Activated CD8-positive, alpha-beta memory T cell treated with anti-CD3 and anti-CD28 coated beads for 24 hours (primary cell): Measurements from ENCODE around the gene DBP.

Source experiments
- DNase-seq: peaks from one replicate; pipeline ENCODE4 v3.0.0-alpha.2; 2020

Gene DBP

GRCh38 chr19:48627201-48627864 is 9.8 kb downstream of the DBP start:
- DNase-seq, result peak; percentile 68

DNA sequence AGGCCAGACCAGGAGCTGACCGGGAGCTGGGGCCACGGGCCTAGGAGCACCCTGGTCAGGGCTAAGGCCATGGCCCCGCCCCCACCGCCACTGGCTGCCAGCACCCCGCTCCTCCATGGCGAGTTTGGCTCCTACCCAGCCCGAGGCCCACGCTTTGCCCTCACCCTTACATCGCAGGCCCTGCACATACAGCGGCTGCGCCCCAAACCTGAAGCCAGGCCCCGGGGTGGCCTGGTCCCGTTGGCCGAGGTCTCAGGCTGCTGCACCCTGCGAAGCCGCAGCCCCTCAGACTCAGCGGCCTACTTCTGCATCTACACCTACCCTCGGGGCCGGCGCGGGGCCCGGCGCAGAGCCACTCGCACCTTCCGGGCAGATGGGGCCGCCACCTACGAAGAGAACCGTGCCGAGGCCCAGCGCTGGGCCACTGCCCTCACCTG is 11.3 kb downstream of the DBP start:
- DNase-seq, result peak; percentile 50

DNA sequence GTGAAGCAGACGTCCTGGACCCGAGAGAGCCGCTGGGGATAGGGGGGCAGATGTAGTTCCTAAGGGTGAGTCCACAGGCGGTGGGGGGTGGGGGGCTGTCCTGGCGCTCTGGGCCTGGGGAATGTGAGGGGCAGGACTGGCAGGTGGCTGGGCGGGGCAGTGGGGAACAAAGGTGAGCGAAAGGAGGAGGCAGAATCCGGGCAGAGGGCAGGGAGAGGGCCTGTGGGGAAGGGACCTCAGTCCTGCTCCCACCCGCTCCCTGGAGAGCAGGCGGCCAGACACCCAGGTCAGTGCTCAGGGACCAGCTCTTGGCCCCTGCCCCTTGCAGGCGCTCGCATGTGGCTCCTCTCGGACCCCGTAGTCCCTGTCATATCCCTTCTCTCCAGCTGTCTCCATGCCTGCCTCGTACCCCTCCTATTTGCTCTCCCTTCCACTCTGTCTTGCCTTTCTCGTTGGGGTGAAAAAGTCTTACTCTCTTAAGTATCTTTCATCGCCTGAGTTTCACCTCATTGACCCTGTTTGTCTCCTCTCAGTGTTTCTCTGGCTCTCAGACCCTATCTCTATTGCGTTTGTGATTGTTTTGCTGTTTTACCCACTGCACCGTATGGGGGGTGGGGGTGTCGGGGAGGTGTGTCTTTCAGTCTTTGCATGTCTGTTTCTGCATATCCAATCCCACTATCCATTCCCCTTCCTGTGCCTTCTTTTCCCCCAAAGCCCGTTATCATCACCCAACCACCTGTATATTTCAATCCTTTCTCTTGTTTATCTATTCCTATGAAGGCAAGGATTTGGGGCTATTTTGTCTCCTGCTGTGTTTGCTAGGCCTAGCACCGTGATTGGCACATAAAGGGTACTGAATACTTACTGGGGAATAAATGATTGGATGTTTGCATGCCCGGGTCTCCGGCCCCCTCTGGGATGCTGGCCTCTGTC is 12.1 kb downstream of the DBP start:
- no peak for DNase-seq

DNA sequence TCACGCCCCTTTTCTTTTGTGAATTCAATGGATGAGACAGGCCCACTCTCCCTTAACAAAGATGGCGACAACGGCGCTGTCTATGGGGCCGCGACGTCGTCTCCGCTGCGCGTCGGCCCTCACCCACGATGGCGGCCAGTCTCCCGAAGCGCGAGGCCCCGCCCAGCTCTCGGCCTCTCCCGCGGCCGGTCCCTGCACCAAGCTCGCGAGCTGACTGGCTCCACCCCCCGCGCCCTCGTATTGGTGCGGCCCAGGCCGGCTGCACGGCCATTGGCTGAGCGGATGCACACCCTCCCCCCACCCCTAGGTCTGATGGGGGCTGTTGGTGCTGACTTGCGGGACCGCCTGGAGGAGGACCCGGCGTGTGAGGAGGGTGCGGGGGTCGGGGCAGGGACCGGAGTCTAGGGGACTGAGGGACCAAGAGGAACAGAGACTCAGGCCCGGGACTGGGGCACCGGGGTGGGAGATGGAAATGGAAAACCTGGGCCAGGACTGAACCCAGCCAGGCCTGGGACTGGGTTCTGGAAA is 13.0 kb downstream of the DBP start:
- DNase-seq, result peak; percentile 98

DNA sequence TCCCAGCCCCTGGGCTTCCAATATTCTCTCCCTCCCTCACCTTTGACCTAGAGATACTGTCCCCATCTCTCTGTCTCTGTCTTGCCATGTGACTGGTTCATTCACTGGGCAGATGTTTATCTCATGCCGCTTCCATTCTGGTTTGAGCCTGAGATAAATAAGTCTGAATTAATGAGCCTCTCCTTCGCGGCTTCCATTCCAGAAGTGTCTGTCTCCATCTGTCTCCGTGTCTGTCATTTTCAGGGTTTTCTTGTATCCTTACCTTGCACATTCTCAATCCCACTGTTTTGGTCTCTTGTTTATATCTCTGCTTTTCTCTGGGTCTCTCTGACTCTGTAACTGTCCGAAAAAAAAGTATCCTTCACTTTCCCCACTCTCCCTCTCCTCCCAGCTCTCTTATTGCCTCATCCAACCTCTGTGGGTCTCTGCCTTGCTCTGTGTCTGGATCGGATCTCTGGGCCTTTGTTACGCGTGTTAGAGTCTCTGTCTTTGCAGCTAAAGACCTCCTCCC is 13.6 kb downstream of the DBP start:
- DNase-seq, result no peak

GRCh38 chr19:48619692-48620585 is 17.2 kb downstream of the DBP start:
- DNase-seq, result no peak

DNA sequence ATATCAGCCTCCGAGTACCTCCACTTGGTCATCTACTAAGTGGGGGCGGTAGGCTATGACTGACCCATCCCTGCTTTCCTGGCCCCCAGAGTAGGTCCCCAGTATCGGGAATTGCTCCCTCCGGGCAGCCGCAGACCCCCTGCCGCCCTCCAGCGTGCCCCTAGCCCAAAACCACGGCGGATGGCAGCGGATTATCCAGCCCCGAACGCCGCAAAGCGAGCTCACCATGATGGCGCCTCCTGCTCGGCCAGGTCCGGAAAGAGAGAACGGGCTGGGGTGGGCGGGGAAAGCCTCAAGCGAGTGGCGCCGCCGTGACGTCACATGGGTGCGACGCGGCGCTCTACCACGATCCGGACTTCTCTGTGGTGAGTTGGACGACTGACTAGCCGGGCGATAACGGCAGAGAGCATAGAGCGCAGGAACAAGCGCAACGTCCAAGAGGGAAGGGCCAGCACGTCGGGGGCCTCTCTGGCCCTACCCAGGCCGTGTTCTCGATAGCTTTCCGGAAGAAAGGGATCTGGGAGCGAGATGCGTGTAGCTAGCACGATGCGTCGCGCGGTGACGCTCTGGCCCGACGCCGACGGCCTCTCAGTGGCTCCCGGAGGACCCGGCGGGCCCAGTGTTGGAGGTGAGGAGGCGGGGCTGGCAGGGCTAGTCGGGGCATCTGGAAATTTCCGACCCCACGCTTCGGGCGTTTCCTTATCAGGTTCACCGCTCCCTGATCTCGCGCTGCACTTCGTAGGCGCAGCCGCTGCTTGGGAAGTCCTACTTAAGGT is 18.1 kb downstream of the DBP start, which contains the start of the genes RPL18 and SPHK2:
Gene RPL18, minus strand, starts transcription at position 263 of the 776 bp plus-strand sequence. Its CDS starts 35 bp downstream, at position 228.
Gene SPHK2, plus strand, starts transcription at position 591 of the 776 bp plus-strand sequence. CDS start 1,009 bp downstream, outside the sequence.
- DNase-seq, result peak; percentile 97

DNA sequence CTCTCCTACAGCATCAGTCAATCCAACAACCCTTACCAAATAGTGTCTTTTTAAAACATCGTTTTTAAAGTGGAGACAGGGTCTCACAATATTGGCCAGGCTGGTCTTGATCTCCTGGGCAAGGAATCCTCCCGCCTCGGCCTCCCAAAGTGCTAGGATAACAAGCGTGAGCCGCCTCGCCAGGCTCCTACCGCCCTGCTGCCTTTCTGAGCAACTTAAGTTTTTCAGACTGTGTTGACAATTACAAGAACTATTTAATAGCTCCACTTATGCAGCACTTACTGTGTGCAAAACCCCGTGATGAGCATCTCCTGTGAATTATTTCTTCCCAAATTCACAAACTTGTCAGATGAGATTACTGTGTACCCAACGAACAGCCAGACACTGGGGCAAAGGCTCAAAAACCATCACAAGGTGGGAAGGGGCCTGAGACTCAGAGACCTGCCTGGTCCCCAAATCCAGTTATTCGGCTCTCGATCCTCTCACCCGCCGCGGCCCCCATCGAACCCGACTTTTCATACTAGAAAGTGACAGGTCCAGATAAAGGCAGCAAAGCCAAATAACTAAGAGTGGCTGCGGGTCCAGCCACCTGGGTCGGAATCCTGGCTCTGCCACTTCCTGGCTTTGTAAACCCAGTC is 18.8 kb downstream of the DBP start:
- DNase-seq, result no peak

GRCh38 chr19:48617146-48617937 is 19.8 kb downstream of the DBP start:
- no peak for DNase-seq

- no peak for DNase-seq
Measured at GRCh38 chr19:48616491-48617056, 20.6 kb downstream of the DBP start.

DNA sequence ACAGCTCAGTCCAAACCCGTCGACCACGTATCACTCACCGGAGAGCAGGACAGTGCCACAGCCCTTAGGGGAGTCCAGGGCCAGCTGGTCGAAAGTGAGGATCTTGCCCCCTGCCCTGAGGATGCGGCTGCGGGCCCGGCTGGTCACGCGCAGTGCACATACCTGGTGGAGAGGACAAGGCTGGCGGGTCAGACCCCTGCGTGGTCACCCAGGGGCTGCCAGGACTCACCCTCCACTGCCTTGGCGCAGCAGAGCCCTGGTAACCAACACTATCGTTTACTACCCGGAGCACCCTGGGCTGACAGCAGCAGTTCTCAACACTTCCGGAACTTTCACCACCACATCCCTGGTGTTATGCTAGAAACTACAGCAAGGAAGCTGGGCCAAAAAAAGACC is 21.1 kb downstream of the DBP start:
- DNase-seq, result no peak

GRCh38 chr19:48615231-48616040 is 21.7 kb downstream of the DBP start:
- DNase-seq, result no peak

- DNase-seq, result no peak
Measured at GRCh38 chr19:48614436-48615230, 22.5 kb downstream of the DBP start, which contains the start of gene FAM83E. TSS of gene FAM83E (minus strand) at chr19:48615076. CDS start at chr19:48613372, 1,704 bp downstream.

DNA sequence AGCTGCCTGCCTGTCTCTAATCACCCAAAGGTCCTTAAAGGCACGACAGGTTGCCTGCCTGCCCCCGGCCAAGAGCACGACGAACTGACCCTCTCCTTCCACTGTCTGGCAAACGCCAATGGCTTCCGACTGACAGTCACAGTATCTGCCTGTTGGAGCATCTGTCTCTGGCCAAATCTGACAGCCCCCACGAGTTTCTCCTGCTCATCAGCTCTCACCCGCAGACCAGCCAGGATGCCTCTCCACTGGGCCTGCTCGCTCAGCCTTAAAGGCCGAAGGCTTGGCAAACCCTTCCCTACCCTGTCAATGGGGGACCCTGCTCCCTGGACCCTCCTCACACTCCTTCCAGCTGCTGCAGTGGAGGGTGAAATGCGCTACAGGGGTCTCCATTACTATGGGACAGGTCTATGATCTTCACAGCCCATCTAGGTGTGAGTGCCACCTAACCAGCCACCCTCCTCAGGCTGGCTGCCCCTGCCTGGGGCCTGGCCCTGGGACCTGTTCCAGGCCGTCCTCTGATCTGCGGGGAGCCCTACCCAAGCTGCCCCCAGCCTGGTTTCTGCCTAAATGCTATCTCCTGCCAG is 23.2 kb downstream of the DBP start:
- peak; percentile 76 for DNase-seq

DNA sequence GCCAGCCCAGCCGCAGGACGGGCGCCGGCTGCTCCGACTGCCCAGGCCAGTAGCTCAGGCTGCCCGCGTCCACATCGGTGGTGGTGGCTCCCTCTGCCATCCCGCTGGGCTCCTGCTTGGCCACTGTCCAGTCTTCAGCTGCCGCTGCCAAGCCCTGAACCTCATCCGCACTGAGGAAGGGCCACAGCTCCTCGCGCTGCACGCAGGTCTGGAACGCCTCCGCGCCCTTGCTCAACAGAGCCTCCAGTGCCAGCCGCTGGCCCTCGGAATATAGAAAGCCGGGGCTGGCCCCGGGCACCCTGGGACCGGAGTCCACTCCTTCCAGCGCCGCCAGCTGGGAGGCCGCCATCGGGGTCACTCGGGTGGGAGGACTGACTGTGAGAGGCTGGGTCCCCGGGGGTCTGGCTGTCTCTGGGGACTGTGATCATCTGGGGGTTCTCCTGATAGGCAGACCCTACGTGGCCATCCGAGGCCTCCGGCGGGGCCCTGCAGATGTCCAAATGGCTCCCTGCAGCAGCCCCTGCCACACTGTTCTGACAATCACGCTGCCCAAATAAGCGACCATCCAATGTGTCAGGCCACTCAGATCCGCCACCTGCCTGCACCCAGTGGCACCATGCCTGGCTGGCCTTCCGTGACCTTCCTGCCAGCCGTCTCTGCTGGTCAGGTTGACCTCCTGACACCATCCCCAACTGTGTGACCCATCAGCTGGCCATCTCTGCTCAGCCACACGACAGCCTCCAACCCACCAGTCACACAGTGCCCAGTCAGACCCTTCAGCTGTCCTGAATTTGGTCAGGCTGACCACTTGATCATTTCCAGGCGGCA is 23.9 kb downstream of the DBP start:
- DNase-seq, result peak; percentile 68

GRCh38 chr19:48611872-48612271 is 25.3 kb downstream of the DBP start:
- DNase-seq, result no peak
